ENCODE data around the gene ACAP3.

Gene ACAP3

GRCh38 chr1:1242461-1243265 lies 65.1 kb downstream of the ACAP3 start:
- no peak for DNase-seq

Measured in NCI-H748 treated with DMSO at 0.1 percent for 48 hours (cell line).